D721Med (cell line): ENCODE measurements around the gene OGFR.

Experiments
- DNase-seq: peaks from one replicate; pipeline ENCODE4 v3.0.0; 2011; ENCODE audit warnings: low spot score; ENCODE audit not compliant: insufficient read length
- FAIRE-seq: peaks from 2 replicates; lab custom pipeline; 2011; peaks lifted over from hg19 to GRCh38; lab: Jason Lieb, UNC
- CTCF ChIP-seq: IDR thresholded peaks from 2 replicates; pipeline ENCODE4 v1.5.1; 2012; ENCODE audit warnings: mild to moderate bottlenecking, control low read depth; ENCODE audit not compliant: insufficient read depth; ENCODE audit errors: missing control alignments

The OGFR gene

GRCh38 chr20:62800314-62801259 lies 4.0 kb upstream of the OGFR start:
- no peak for TF ChIP-seq CTCF
- FAIRE-seq (no peak), DNase-seq (no peak)

- DNase-seq (no peak), FAIRE-seq (no peak)
- no peak for TF ChIP-seq CTCF
These were observed 3.2 kb upstream of the OGFR start for GRCh38 chr20:62801284-62802010.

GRCh38 chr20:62802026-62802712 lies 2.5 kb upstream of the OGFR start:
- DNase-seq (no peak), FAIRE-seq (no peak)
- TF ChIP-seq CTCF = no peak

GRCh38 chr20:62804021-62804626 lies 511 bp upstream of the OGFR start:
- no peak for DNase-seq
- no peak for FAIRE-seq

GRCh38 chr20:62805155-62805710 lies 598 bp downstream of the OGFR start:
- DNase-seq (no peak), FAIRE-seq (no peak)
- no peak for TF ChIP-seq CTCF

More at GRCh38 chr20:62804021-62804626, 511 bp upstream of the OGFR start:
- no peak for TF ChIP-seq CTCF

- DNase-seq = no peak
- no peak for TF ChIP-seq CTCF
- no peak for FAIRE-seq
These were observed 1.2 kb downstream of the OGFR start for GRCh38 chr20:62805711-62806382.
